Stimulated activated CD4-positive, alpha-beta T cell treated with anti-CD3 and anti-CD28 coated beads, Interleukin-15, amount 100 ng/mL, for 1 hour (primary cell): ENCODE results near the gene TMEM156.

ENCODE experiments used
- DNase-seq, 2 donors: peaks; one replicate each; pipeline ENCODE4 v3.0.0-alpha.2; 2020; ENCODE audit warnings: low read depth in 1 of 2, low spot score in 1 of 2

The TMEM156 gene

GRCh38 chr4:38928568-38928967, 103.6 kb downstream of the TMEM156 start:
- no peak for DNase-seq

GRCh38 chr4:38926896-38927295, 105.3 kb downstream of the TMEM156 start:
- no peak for DNase-seq

- no peak for DNase-seq
These were observed 106.5 kb downstream of the TMEM156 start for GRCh38 chr4:38925492-38926413.

GRCh38 chr4:38924353-38924752, 107.9 kb downstream of the TMEM156 start:
- DNase-seq = no peak

- no peak for DNase-seq
These were observed 108.5 kb downstream of the TMEM156 start for GRCh38 chr4:38923746-38924145.

- no peak for DNase-seq
These were observed 111.1 kb downstream of the TMEM156 start for GRCh38 chr4:38921151-38921550.

DNA sequence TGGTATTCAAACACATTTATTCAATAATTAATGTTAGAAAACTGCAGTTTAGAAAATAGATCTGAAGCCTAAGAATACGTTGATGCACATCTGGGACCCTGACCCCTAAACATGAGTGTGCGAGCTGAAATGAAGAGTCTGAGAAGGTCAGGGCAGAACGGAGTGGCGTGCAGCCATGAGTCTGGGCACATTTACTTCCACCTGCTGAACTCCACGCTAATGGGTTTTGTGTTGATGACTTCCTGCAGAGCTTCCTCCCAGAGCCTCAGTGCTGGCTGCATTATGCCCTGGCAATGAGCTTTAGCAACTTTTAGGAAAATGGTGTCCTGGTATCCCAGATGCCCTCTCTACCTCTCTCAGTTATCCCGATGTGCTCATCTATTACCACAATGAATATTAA, 111.5 kb downstream of the TMEM156 start:
- DNase-seq = no peak

DNA sequence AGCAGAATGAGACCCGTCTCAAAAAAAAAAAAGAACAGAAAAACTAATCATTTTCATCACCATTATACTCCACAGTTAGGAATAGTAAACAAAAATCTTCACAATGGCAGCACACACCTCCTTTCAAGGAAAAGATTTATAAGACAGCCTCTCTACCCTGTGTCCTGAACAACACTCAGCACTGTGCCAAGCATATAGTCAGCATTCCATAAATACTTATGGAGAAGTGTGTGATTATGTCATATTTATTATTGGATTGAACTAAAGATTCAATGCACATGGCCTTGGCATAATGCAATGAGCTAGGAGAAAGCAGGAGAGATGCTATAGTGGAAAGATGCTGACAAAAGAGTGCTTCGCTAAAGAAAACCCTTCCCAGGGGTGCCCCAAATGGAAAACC, 112.0 kb downstream of the TMEM156 start:
- no peak for DNase-seq

DNA sequence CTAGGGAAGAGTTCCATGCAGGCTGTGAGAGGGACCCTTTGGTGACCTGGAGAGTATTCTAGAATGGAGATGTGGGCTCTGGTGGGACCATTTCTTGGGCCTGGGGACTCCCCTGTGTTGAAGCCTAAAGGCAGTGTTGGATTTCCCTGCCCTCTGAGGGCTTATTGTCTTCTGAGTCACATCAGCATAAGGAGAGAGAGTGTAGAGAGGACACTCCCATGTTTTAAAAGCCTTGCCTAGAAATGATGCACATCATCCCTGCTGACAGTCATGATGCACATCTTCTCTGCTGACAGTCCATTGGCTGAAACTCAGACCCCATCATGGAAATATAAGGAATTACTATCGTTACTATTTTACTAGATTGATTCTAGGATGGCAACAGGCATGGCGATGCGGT, 112.7 kb downstream of the TMEM156 start:
- no peak for DNase-seq

GRCh38 chr4:38917481-38918025, 114.7 kb downstream of the TMEM156 start:
- DNase-seq = no peak
